Measurements from ENCODE around the gene VAPA. TPM values are rescaled to one million over a fixed set of nuclear protein-coding genes. Genes with fewer than 3 reads are reported as not detected.
A peak's percentile ranks its signal among the peaks of the same experiment; 100 is the strongest.

The VAPA gene
- polyA plus RNA-seq, 1 of the 3 experiments (the other 2 are of a cell fraction), result 109 TPM

- Histone ChIP-seq H3K4me1 (ENCODE audit: control insufficient read depth in 1 of 2, insufficient read depth in 2 of 2, low read depth in 1 of 2, low read length in 1 of 2) (peaks cover 20 to 31% of the 10 kb centered on the region in 2 experiments), H3F3A (replicated peaks; ENCODE audit: insufficient read depth) (peaks cover 20% of the 10 kb centered on the region), H3K36me3 (replicated peaks in 1 of 2; ENCODE audit: control insufficient read depth in 1 of 2, insufficient read depth in 2 of 2, low read length in 1 of 2) (no peaks in the 10 kb centered on the region), H3K4me3 (ENCODE audit: low read depth in 2 of 2, low read length in 1 of 2) (no peak overlapping the region), H3K27me3 (ENCODE audit: insufficient read depth) (no peaks in the 10 kb centered on the region), H3K9me3 (peaks cover 4% of the 10 kb centered on the region; the same call in 1 of the 2 replicates), H3K4me2 (peak overlapping the region; percentile 1), H4K20me1 (ENCODE audit: insufficient read depth) (no peaks in the 10 kb centered on the region), H3K9ac (no peak overlapping the region; the same call in 1 of the 2 replicates), H3K9me2 (no peaks in the 10 kb centered on the region), H3K79me2 (ENCODE audit: insufficient read depth) (no peaks in the 10 kb centered on the region), H3K27ac (ENCODE audit: low read depth in 2 of 2, low read length in 1 of 2) (peak overlapping the region; percentile 57 to 68; a peak in 3 of 4 replicates), H2AFZ (ENCODE audit: low read depth) (peak overlapping the region; percentile 91)
- 66% methylated on average over 9 of the region's 9 CpGs for WGBS (ENCODE audit: low lambda C conversion rate)
- ChIA-PET CTCF (interaction anchor here (1.0 to 1.3 kb wide), 3 partner anchors 9 to 24 kb away, joined by 3 to 5 read pairs (median 4); partner anchors contain the start of gene TXNDC2), POLR2A (no interaction called here)
- DNase-seq, result peak; percentile 25
- no peak for TF ChIP-seq FOXJ3 (CRISPR knock-in tag; IDR thresholded peaks at IDR 0.05)
- TF ChIP-seq ZBTB33 (IDR thresholded peaks at IDR 0.05; ENCODE audit: borderline replicate concordance, low read depth), result no peak
- peak in 1 of 2 experiments; percentile 77; a peak in 2 of 4 replicates for TF ChIP-seq EP300 (IDR thresholded peaks at IDR 0.05; ENCODE audit: borderline replicate concordance in 1 of 2, low read depth in 1 of 2, low read length in 1 of 2)
- TF ChIP-seq TCF12 (IDR thresholded peaks at IDR 0.05), result peak; percentile 64
- no peak for TF ChIP-seq RCOR1 (IDR thresholded peaks at IDR 0.05; ENCODE audit: low read length)
- TF ChIP-seq GATA2 (CRISPR knock-in tag; IDR thresholded peaks at IDR 0.05), result no peak
- TF ChIP-seq RFX5 (IDR thresholded peaks at IDR 0.05; ENCODE audit: low read length), result no peak
- TF ChIP-seq USF2 (IDR thresholded peaks at IDR 0.05; ENCODE audit: borderline replicate concordance, low read depth, low read length), result no peak
- no peak for TF ChIP-seq FOXM1 (IDR thresholded peaks at IDR 0.05; ENCODE audit: low read depth)
- no peak for TF ChIP-seq SIN3A (IDR thresholded peaks at IDR 0.05; ENCODE audit: borderline replicate concordance, low read depth, low read length)
- TF ChIP-seq JUND (IDR thresholded peaks at IDR 0.05), result peak; percentile 70
- TF ChIP-seq RXRA (IDR thresholded peaks at IDR 0.05; ENCODE audit: borderline replicate concordance, low read depth), result peak; percentile 85; the same call in 1 of the 2 replicates
- peak; percentile 74; the same call in 1 of the 2 replicates for TF ChIP-seq YY1 (IDR thresholded peaks at IDR 0.05; ENCODE audit: low read depth)
- TF ChIP-seq MXI1 (IDR thresholded peaks at IDR 0.05; ENCODE audit: low read depth, low read length), result no peak
- TF ChIP-seq MAX (IDR thresholded peaks at IDR 0.05; ENCODE audit: low read depth), result peak; percentile 46; the same call in 1 of the 2 replicates
- TF ChIP-seq POLR2AphosphoS5 (IDR thresholded peaks at IDR 0.05; ENCODE audit: low read depth, low read length), result no peak
- no peak for TF ChIP-seq REST (IDR thresholded peaks at IDR 0.05; ENCODE audit: low read depth, low read length)
- TF ChIP-seq ELF1 (IDR thresholded peaks at IDR 0.05), result no peak
- TF ChIP-seq USF1 (IDR thresholded peaks at IDR 0.05; ENCODE audit: borderline replicate concordance, low read depth), result no peak
- TF ChIP-seq TEAD4 (IDR thresholded peaks at IDR 0.05; ENCODE audit: borderline replicate concordance, insufficient read depth), result no peak
- no peak for TF ChIP-seq RAD21 (IDR thresholded peaks at IDR 0.05; ENCODE audit: low read length)
- no peak for TF ChIP-seq SMC3 (IDR thresholded peaks at IDR 0.05; ENCODE audit: low read depth, low read length)
- no peak for TF ChIP-seq IRF3 (IDR thresholded peaks at IDR 0.05; ENCODE audit: low read depth, low read length)
- no peak for TF ChIP-seq NRF1 (IDR thresholded peaks at IDR 0.05; ENCODE audit: low read depth, low read length)
- TF ChIP-seq TAF1 (IDR thresholded peaks at IDR 0.05; ENCODE audit: borderline replicate concordance, low read depth, low read length), result no peak
- TF ChIP-seq GABPA (IDR thresholded peaks at IDR 0.05; ENCODE audit: low read depth), result no peak
Observed at GRCh38 chr18:9869715-9870430, 43.9 kb upstream of the VAPA start.

Measured in SK-N-SH (cell line).